ENCODE measurements around the gene SF1. TPM values are rescaled to one million over a fixed set of nuclear protein-coding genes. Genes with fewer than 3 reads are reported as not detected.

SF1 gene
- total RNA-seq, 1 donor from 2014 or later: 500 TPM

DNA sequence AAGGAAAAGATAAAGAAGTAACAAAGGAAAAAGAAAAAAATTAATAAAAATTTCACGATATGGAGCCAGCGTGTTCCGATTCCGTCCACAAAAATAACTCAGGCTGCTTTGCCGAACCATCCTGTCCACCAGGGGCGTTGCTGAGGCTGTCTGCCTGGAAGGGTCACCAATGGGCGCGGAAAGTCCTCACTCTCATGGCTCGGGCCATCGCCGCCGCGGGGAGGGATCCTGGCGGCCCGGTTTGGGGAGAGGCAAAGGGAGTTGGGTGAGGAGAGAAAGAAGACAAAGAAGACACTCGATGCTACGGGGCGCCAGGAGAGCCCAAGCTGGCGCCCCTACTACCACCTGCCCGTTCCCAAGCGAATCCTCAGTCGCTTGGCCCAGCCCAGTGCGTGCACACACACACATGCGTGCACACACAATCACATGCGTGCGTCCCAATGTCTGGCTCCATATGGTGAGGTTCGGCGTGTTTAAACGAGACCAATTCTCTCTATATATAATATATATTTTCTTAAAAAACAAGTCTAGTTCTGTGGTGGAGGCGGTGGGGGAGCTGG lies 13.0 kb downstream of the SF1 start:
- H3K27me3 Mint-ChIP-seq: no peaks in the 10 kb centered on the region
- H3K4me1 Mint-ChIP-seq (ENCODE audit: low read depth): peaks cover 26% of the 10 kb centered on the region
- no peak overlapping the region for H3K27ac Mint-ChIP-seq
- no peak for DNase-seq (ENCODE audit: low spot score, unreplicated experiment)
- no peaks in the 10 kb centered on the region for H3K9me3 Mint-ChIP-seq (ENCODE audit: low read depth)
- H3K4me3 Mint-ChIP-seq (ENCODE audit: low read depth): no peak overlapping the region
- TF ChIP-seq, protein P1, sequence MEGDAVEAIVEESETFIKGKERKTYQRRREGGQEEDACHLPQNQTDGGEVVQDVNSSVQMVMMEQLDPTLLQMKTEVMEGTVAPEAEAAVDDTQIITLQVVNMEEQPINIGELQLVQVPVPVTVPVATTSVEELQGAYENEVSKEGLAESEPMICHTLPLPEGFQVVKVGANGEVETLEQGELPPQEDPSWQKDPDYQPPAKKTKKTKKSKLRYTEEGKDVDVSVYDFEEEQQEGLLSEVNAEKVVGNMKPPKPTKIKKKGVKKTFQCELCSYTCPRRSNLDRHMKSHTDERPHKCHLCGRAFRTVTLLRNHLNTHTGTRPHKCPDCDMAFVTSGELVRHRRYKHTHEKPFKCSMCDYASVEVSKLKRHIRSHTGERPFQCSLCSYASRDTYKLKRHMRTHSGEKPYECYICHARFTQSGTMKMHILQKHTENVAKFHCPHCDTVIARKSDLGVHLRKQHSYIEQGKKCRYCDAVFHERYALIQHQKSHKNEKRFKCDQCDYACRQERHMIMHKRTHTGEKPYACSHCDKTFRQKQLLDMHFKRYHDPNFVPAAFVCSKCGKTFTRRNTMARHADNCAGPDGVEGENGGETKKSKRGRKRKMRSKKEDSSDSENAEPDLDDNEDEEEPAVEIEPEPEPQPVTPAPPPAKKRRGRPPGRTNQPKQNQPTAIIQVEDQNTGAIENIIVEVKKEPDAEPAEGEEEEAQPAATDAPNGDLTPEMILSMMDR (IDR thresholded peaks at IDR 0.05; ENCODE audit: unreplicated experiment): peak; percentile 27
- peaks cover 49% of the 10 kb centered on the region for H3K36me3 Mint-ChIP-seq (ENCODE audit: insufficient read depth)

DNA sequence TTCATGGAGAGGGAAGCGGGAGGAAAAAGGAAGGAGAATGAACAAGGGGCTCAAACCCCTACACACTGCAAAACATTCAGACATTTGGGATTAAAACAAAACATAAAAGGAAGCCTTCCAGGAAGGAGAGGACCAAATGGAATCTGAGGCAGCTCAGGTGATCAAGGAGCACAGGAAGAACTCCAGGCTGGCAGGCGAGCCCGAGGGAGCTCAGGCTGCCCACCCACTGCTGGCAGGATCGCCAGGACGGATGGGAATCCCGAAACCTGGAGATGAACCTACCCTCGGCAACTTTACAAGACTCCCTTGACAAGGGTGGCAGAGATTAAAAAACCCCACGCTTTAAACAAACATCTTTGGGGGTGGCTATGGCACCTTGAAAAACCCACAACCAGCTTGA lies 13.6 kb downstream of the SF1 start:
- Mint-ChIP-seq H3K4me1 (ENCODE audit: low read depth) (peaks cover 31% of the 10 kb centered on the region), H3K9me3 (ENCODE audit: low read depth) (no peaks in the 10 kb centered on the region), H3K27ac (peak overlapping the region; percentile 36), H3K4me3 (ENCODE audit: low read depth) (no peak overlapping the region), H3K36me3 (ENCODE audit: insufficient read depth) (peaks cover 47% of the 10 kb centered on the region), H3K27me3 (no peaks in the 10 kb centered on the region)
- no peak for DNase-seq (ENCODE audit: low spot score, unreplicated experiment)
- TF ChIP-seq, protein P1 (IDR thresholded peaks at IDR 0.05; ENCODE audit: unreplicated experiment): no peak

- H3K4me1 Mint-ChIP-seq (ENCODE audit: low read depth): peaks cover 37% of the 10 kb centered on the region
- H3K27me3 Mint-ChIP-seq: no peaks in the 10 kb centered on the region
- TF ChIP-seq, protein P1 (IDR thresholded peaks at IDR 0.05; ENCODE audit: unreplicated experiment): no peak
- no peaks in the 10 kb centered on the region for H3K9me3 Mint-ChIP-seq (ENCODE audit: low read depth)
- no peak overlapping the region for H3K4me3 Mint-ChIP-seq (ENCODE audit: low read depth)
- H3K36me3 Mint-ChIP-seq (ENCODE audit: insufficient read depth): peaks cover 41% of the 10 kb centered on the region
- H3K27ac Mint-ChIP-seq: peak overlapping the region; percentile 12
- no peak for DNase-seq (ENCODE audit: low spot score, unreplicated experiment)
These were observed 14.2 kb downstream of the SF1 start for GRCh38 chr11:64764040-64764611.

DNA sequence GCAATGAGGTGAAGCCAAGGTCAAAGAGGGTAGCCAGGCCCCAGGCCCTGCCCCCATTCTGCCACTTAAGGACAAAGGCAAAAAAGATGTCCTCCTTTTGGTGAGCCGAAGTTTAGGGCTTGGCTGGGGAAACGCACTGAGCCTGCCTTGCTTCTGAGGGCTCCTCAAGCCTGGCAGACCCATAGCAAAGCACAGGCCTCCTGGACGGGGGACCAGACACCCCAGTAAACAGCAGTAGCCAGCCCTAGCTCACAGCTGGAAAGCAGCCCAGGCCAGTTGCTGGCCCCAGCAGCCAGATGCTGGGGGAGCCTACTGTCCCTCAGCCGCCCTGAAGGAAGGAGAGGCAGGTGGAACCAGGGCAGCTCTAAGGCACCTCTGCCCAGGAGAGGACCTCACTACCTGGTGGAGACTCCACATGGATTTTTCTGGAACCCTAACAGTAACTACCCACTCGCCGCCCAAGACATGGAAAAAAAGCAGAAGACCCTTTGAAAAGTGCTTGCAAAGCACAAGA lies 14.8 kb downstream of the SF1 start:
- DNase-seq (ENCODE audit: low spot score, unreplicated experiment): no peak
- TF ChIP-seq, protein P1 (IDR thresholded peaks at IDR 0.05; ENCODE audit: unreplicated experiment): no peak
- H3K4me3 Mint-ChIP-seq (ENCODE audit: low read depth): no peak overlapping the region
- H3K27ac Mint-ChIP-seq: peak overlapping the region; percentile 12
- peaks cover 38% of the 10 kb centered on the region for H3K36me3 Mint-ChIP-seq (ENCODE audit: insufficient read depth)
- H3K4me1 Mint-ChIP-seq (ENCODE audit: low read depth): peaks cover 37% of the 10 kb centered on the region
- H3K27me3 Mint-ChIP-seq: no peaks in the 10 kb centered on the region
- no peaks in the 10 kb centered on the region for H3K9me3 Mint-ChIP-seq (ENCODE audit: low read depth)

- peak overlapping the region; percentile 19 for H3K27ac Mint-ChIP-seq
- H3K27me3 Mint-ChIP-seq: no peaks in the 10 kb centered on the region
- H3K4me3 Mint-ChIP-seq (ENCODE audit: low read depth): no peak overlapping the region
- DNase-seq (ENCODE audit: low spot score, unreplicated experiment): no peak
- peaks cover 32% of the 10 kb centered on the region for H3K36me3 Mint-ChIP-seq (ENCODE audit: insufficient read depth)
- TF ChIP-seq, protein P1 (IDR thresholded peaks at IDR 0.05; ENCODE audit: unreplicated experiment): no peak
- H3K4me1 Mint-ChIP-seq (ENCODE audit: low read depth): peaks cover 37% of the 10 kb centered on the region
- H3K9me3 Mint-ChIP-seq (ENCODE audit: low read depth): no peaks in the 10 kb centered on the region
These were observed 15.4 kb downstream of the SF1 start for GRCh38 chr11:64762674-64763525.

Measured in progenitor cell of endocrine pancreas (in vitro differentiated cells).